ENCODE measurements around the gene CNGB1. TPM values are rescaled to one million over a fixed set of nuclear protein-coding genes. Genes with fewer than 3 reads are reported as not detected.
A peak's percentile ranks its signal among the peaks of the same experiment; 100 is the strongest.
"Not testable (repeated sequence)": the region's sequence is repeated elsewhere in the genome, so short reads cannot be mapped to it uniquely, and the experiment has no call there.

CNGB1 gene
- total RNA-seq, 2 donors from 2014 or later = not detected

- Mint-ChIP-seq H3K27me3 (no peaks in the 10 kb centered on the region), H3K4me3 (no peak overlapping the region), H3K27ac (peak overlapping the region in 1 of 2 donors; percentile 48), H3K4me1 (ENCODE audit: low read depth in 2 of 2) (peaks cover 0 to 4% of the 10 kb centered on the region in 2 donors), H3K36me3 (no peaks in the 10 kb centered on the region), H3K9me3 (no peaks in the 10 kb centered on the region)
- ATAC-seq (no peak), DNase-seq (ENCODE audit: low spot score) (no peak)
These were observed 115.7 kb downstream of the CNGB1 start for GRCh38 chr16:57855188-57855587.

GRCh38 chr16:57852189-57852588 lies 118.7 kb downstream of the CNGB1 start:
- no peaks in the 10 kb centered on the region for H3K9me3 Mint-ChIP-seq
- H3K4me3 Mint-ChIP-seq = no peak overlapping the region
- no peaks in the 10 kb centered on the region for H3K36me3 Mint-ChIP-seq
- no peak overlapping the region for H3K27ac Mint-ChIP-seq
- ATAC-seq (no peak), DNase-seq (ENCODE audit: low spot score) (no peak)
- H3K4me1 Mint-ChIP-seq (ENCODE audit: low read depth in 2 of 2) = no peaks in the 10 kb centered on the region
- no peaks in the 10 kb centered on the region for H3K27me3 Mint-ChIP-seq

GRCh38 chr16:57848181-57848580 lies 122.7 kb downstream of the CNGB1 start:
- Mint-ChIP-seq H3K27ac (no peak overlapping the region), H3K36me3 (no peaks in the 10 kb centered on the region), H3K9me3 (no peaks in the 10 kb centered on the region), H3K4me3 (no peak overlapping the region), H3K4me1 (ENCODE audit: low read depth in 2 of 2) (peaks cover 6 to 7% of the 10 kb centered on the region in 2 donors), H3K27me3 (peaks cover 0 to 2% of the 10 kb centered on the region in 2 donors)
- ATAC-seq (no peak), DNase-seq (ENCODE audit: low spot score) (no peak)

GRCh38 chr16:57846931-57847330 lies 124.0 kb downstream of the CNGB1 start:
- not testable (repeated sequence) for DNase-seq (ENCODE audit: low spot score); H3K4me1 Mint-ChIP-seq (ENCODE audit: low read depth in 2 of 2); H3K27me3 Mint-ChIP-seq; H3K36me3 Mint-ChIP-seq; ATAC-seq; H3K9me3 Mint-ChIP-seq; H3K4me3 Mint-ChIP-seq
- H3K27ac Mint-ChIP-seq = peak overlapping the region in 1 of 2 donors; percentile 83

GRCh38 chr16:57846078-57846697 lies 124.7 kb downstream of the CNGB1 start:
- peak in 1 of 2 donors; percentile 52 for ATAC-seq
- Mint-ChIP-seq H3K27ac (peak overlapping the region in 1 of 2 donors; percentile 83), H3K4me1 (ENCODE audit: low read depth in 2 of 2) (peaks cover 6 to 7% of the 10 kb centered on the region in 2 donors), H3K36me3 (no peaks in the 10 kb centered on the region), H3K9me3 (no peaks in the 10 kb centered on the region), H3K27me3 (peaks cover 0 to 2% of the 10 kb centered on the region in 2 donors), H3K4me3 (no peak overlapping the region)
- DNase-seq (ENCODE audit: low spot score) = no peak

- Mint-ChIP-seq H3K36me3 (no peaks in the 10 kb centered on the region), H3K9me3 (no peaks in the 10 kb centered on the region), H3K27me3 (peaks cover 0 to 2% of the 10 kb centered on the region in 2 donors), H3K4me3 (no peak overlapping the region), H3K27ac (peak overlapping the region in 1 of 2 donors; percentile 5), H3K4me1 (ENCODE audit: low read depth in 2 of 2) (peaks cover 6 to 7% of the 10 kb centered on the region in 2 donors)
- DNase-seq (ENCODE audit: low spot score) (no peak), ATAC-seq (no peak)
These were observed 125.8 kb downstream of the CNGB1 start for GRCh38 chr16:57845115-57845514.

GRCh38 chr16:57844416-57845030 lies 126.4 kb downstream of the CNGB1 start:
- ATAC-seq = peak in 1 of 2 donors; percentile 41
- H3K36me3 Mint-ChIP-seq = no peaks in the 10 kb centered on the region
- peak overlapping the region in 1 of 2 donors; percentile 5 for H3K27ac Mint-ChIP-seq
- no peaks in the 10 kb centered on the region for H3K9me3 Mint-ChIP-seq
- no peak overlapping the region for H3K4me3 Mint-ChIP-seq
- peaks cover 6 to 7% of the 10 kb centered on the region in 2 donors for H3K4me1 Mint-ChIP-seq (ENCODE audit: low read depth in 2 of 2)
- no peak for DNase-seq (ENCODE audit: low spot score)
- H3K27me3 Mint-ChIP-seq = peaks cover 0 to 2% of the 10 kb centered on the region in 2 donors

- DNase-seq (ENCODE audit: low spot score) (no peak), ATAC-seq (no peak)
- H3K9me3 Mint-ChIP-seq = no peaks in the 10 kb centered on the region
- no peak overlapping the region for H3K27ac Mint-ChIP-seq
- peaks cover 6 to 7% of the 10 kb centered on the region in 2 donors for H3K4me1 Mint-ChIP-seq (ENCODE audit: low read depth in 2 of 2)
- H3K4me3 Mint-ChIP-seq = no peak overlapping the region
- peaks cover 0 to 2% of the 10 kb centered on the region in 2 donors for H3K27me3 Mint-ChIP-seq
- H3K36me3 Mint-ChIP-seq = no peaks in the 10 kb centered on the region
These were observed 127.5 kb downstream of the CNGB1 start for GRCh38 chr16:57843400-57843799.

- ATAC-seq = no peak
- Mint-ChIP-seq H3K9me3 (no peaks in the 10 kb centered on the region), H3K4me1 (ENCODE audit: low read depth in 2 of 2) (peaks cover 6 to 7% of the 10 kb centered on the region in 2 donors), H3K27ac (no peak overlapping the region), H3K27me3 (peaks cover 0 to 2% of the 10 kb centered on the region in 2 donors), H3K4me3 (no peak overlapping the region), H3K36me3 (no peaks in the 10 kb centered on the region)
- DNase-seq (ENCODE audit: low spot score) = no peak
These were observed 128.3 kb downstream of the CNGB1 start for GRCh38 chr16:57842601-57843000.

- peaks cover 0 to 2% of the 10 kb centered on the region in 2 donors for H3K27me3 Mint-ChIP-seq
These were observed 130.1 kb downstream of the CNGB1 start for GRCh38 chr16:57840833-57841232.

GRCh38 chr16:57838161-57838560 lies 132.8 kb downstream of the CNGB1 start:
- Mint-ChIP-seq H3K27ac (no peak overlapping the region), H3K9me3 (no peaks in the 10 kb centered on the region), H3K4me3 (no peak overlapping the region), H3K36me3 (no peaks in the 10 kb centered on the region), H3K4me1 (ENCODE audit: low read depth in 2 of 2) (no peaks in the 10 kb centered on the region), H3K27me3 (no peaks in the 10 kb centered on the region)
- no peak for DNase-seq (ENCODE audit: low spot score)
- ATAC-seq = no peak

More at GRCh38 chr16:57840833-57841232, 130.1 kb downstream of the CNGB1 start:
- ATAC-seq (no peak), DNase-seq (ENCODE audit: low spot score) (no peak)
- H3K27ac Mint-ChIP-seq = no peak overlapping the region
- H3K9me3 Mint-ChIP-seq = no peaks in the 10 kb centered on the region
- H3K36me3 Mint-ChIP-seq = no peaks in the 10 kb centered on the region
- no peak overlapping the region for H3K4me3 Mint-ChIP-seq
- peaks cover 6% of the 10 kb centered on the region in 2 donors for H3K4me1 Mint-ChIP-seq (ENCODE audit: low read depth in 2 of 2)

- Mint-ChIP-seq H3K27ac (no peak overlapping the region), H3K9me3 (no peaks in the 10 kb centered on the region), H3K27me3 (no peaks in the 10 kb centered on the region), H3K36me3 (no peaks in the 10 kb centered on the region), H3K4me3 (no peak overlapping the region), H3K4me1 (ENCODE audit: low read depth in 2 of 2) (no peaks in the 10 kb centered on the region)
- no peak for ATAC-seq
- no peak for DNase-seq (ENCODE audit: low spot score)
These were observed 133.4 kb downstream of the CNGB1 start for GRCh38 chr16:57837305-57838125.

- not testable (repeated sequence) for ATAC-seq; H3K27me3 Mint-ChIP-seq; H3K9me3 Mint-ChIP-seq; H3K4me1 Mint-ChIP-seq (ENCODE audit: low read depth in 2 of 2); H3K27ac Mint-ChIP-seq; H3K36me3 Mint-ChIP-seq; H3K4me3 Mint-ChIP-seq; DNase-seq (ENCODE audit: low spot score)
These were observed 135.5 kb downstream of the CNGB1 start for GRCh38 chr16:57835439-57835838.

- ATAC-seq (no peak), DNase-seq (ENCODE audit: low spot score) (no peak)
- no peak overlapping the region for H3K27ac Mint-ChIP-seq
- no peaks in the 10 kb centered on the region for H3K36me3 Mint-ChIP-seq
- no peaks in the 10 kb centered on the region for H3K4me1 Mint-ChIP-seq (ENCODE audit: low read depth in 2 of 2)
- H3K4me3 Mint-ChIP-seq = no peak overlapping the region
- no peaks in the 10 kb centered on the region for H3K9me3 Mint-ChIP-seq
- no peaks in the 10 kb centered on the region for H3K27me3 Mint-ChIP-seq
These were observed 136.0 kb downstream of the CNGB1 start for GRCh38 chr16:57834936-57835335.

All from natural killer cell treated with Interleukin-12 subunit alpha and Interleukin-12 subunit beta and Interleukin-15 and Interleukin-18, amount 100 ng/mL, for 72 hours (primary cell).